Kidney tubule cell (primary cell): ENCODE results near the gene MB21D2.

Source experiments
- DNase-seq: peaks from one replicate; pipeline ENCODE4 v3.0.0-alpha.2; 2018; ENCODE audit warnings: low spot score

The MB21D2 gene

GRCh38 chr3:192858849-192859585 is 58.6 kb downstream of the MB21D2 start:
- no peak for DNase-seq

- no peak for DNase-seq
Measured at GRCh38 chr3:192857260-192857661, 60.4 kb downstream of the MB21D2 start.

- DNase-seq = no peak
Measured at GRCh38 chr3:192855434-192855833, 62.2 kb downstream of the MB21D2 start.

- peak; percentile 97 for DNase-seq
Measured at GRCh38 chr3:192851821-192852372, 65.8 kb downstream of the MB21D2 start.

GRCh38 chr3:192850451-192850981 is 67.1 kb downstream of the MB21D2 start:
- DNase-seq = peak; percentile 87

GRCh38 chr3:192849821-192850220 is 67.8 kb downstream of the MB21D2 start:
- DNase-seq = peak; percentile 44

GRCh38 chr3:192848371-192849233 is 69.1 kb downstream of the MB21D2 start:
- no peak for DNase-seq

GRCh38 chr3:192847941-192848340 is 69.7 kb downstream of the MB21D2 start:
- no peak for DNase-seq

- no peak for DNase-seq
Measured at GRCh38 chr3:192845526-192845855, 72.2 kb downstream of the MB21D2 start.

- no peak for DNase-seq
Measured at GRCh38 chr3:192844836-192845525, 72.7 kb downstream of the MB21D2 start.

- DNase-seq = no peak
Measured at GRCh38 chr3:192844486-192844765, 73.2 kb downstream of the MB21D2 start.

- no peak for DNase-seq
Measured at GRCh38 chr3:192843723-192844485, 73.8 kb downstream of the MB21D2 start.

- no peak for DNase-seq
Measured at GRCh38 chr3:192843119-192843518, 74.5 kb downstream of the MB21D2 start.

- no peak for DNase-seq
Measured at GRCh38 chr3:192842711-192843110, 74.9 kb downstream of the MB21D2 start.

- no peak for DNase-seq
Measured at GRCh38 chr3:192842138-192842537, 75.5 kb downstream of the MB21D2 start.

GRCh38 chr3:192841428-192841827 is 76.2 kb downstream of the MB21D2 start:
- DNase-seq = peak; percentile 40

- DNase-seq = no peak
Measured at GRCh38 chr3:192840143-192840836, 77.4 kb downstream of the MB21D2 start.

GRCh38 chr3:192835818-192836815 is 81.5 kb downstream of the MB21D2 start:
- peak; percentile 90 for DNase-seq

GRCh38 chr3:192834428-192834827 is 83.2 kb downstream of the MB21D2 start:
- no peak for DNase-seq
